Measurements from ENCODE around the gene KCNA3.
A peak's percentile ranks its signal among the peaks of the same experiment; 100 is the strongest.

The KCNA3 gene

GRCh38 chr1:110677526-110677925 lies 2.8 kb upstream of the KCNA3 start:
- no peak overlapping the region for H3K4me3 ChIP-seq (ENCODE audit: low read depth, low read length)
- TF ChIP-seq BCL6B (tag by site-specific recombination; IDR thresholded peaks at IDR 0.05), result no peak
- peak; percentile 46; the same call in 1 of the 2 replicates for TF ChIP-seq ZNF335 (tag by site-specific recombination; conservative IDR thresholded peaks at IDR 0.05)
- H3K9me3 ChIP-seq (ENCODE audit: control insufficient read depth, insufficient read depth, low read depth, low read length), result no peaks in the 10 kb centered on the region
- peaks cover 11% of the 10 kb centered on the region for H3K4me1 ChIP-seq (ENCODE audit: control insufficient read depth, insufficient read depth, low read length)
- ChIA-PET POLR2A (no interaction called here), CTCF (interaction anchor here (1.0 to 1.7 kb wide), 7 partner anchors 19 to 181 kb away, joined by 3 to 7 read pairs (median 4); no protein-coding TSS in a partner anchor)
- H3K36me3 ChIP-seq (ENCODE audit: control insufficient read depth in 2 of 2, insufficient read depth in 1 of 2, low read length in 2 of 2), result no peaks in the 10 kb centered on the region
- no peak overlapping the region for H3K27ac ChIP-seq (ENCODE audit: extremely low read depth, low read depth, low read length)

- ChIA-PET CTCF (interaction anchor here (1.0 to 1.7 kb wide), 6 partner anchors 18 to 181 kb away, joined by 3 to 7 read pairs (median 4); no protein-coding TSS in a partner anchor), POLR2A (no interaction called here)
- TF ChIP-seq RBAK (tag by site-specific recombination; IDR thresholded peaks at IDR 0.05), result no peak
- no peak for TF ChIP-seq ZNF148 (tag by site-specific recombination; IDR thresholded peaks at IDR 0.05; ENCODE audit: borderline replicate concordance)
- no peak for TF ChIP-seq ZNF350 (tag by site-specific recombination; IDR thresholded peaks at IDR 0.05)
- TF ChIP-seq ZSCAN16 (tag by site-specific recombination; IDR thresholded peaks at IDR 0.05), result 0 out of 2 replicates have a peak, but pooled peaks have one; percentile 14
- TF ChIP-seq KLF7 (tag by site-specific recombination; IDR thresholded peaks at IDR 0.05; ENCODE audit: borderline replicate concordance), result no peak
- TF ChIP-seq ZBTB1 (tag by site-specific recombination; IDR thresholded peaks at IDR 0.05), result no peak
- no peak for TF ChIP-seq ZNF146 (tag by site-specific recombination; IDR thresholded peaks at IDR 0.05)
- TF ChIP-seq ZNF654 (tag by site-specific recombination; IDR thresholded peaks at IDR 0.05; ENCODE audit: low read depth), result no peak
- no peak for TF ChIP-seq ZNF580 (tag by site-specific recombination; IDR thresholded peaks at IDR 0.05)
- TF ChIP-seq GLIS2 (tag by site-specific recombination; IDR thresholded peaks at IDR 0.05), result no peak
- TF ChIP-seq PRDM4 (tag by site-specific recombination; IDR thresholded peaks at IDR 0.05), result no peak
- no peak for TF ChIP-seq ZXDB (tag by site-specific recombination; IDR thresholded peaks at IDR 0.05)
- no peak for TF ChIP-seq ZNF623 (tag by site-specific recombination; IDR thresholded peaks at IDR 0.05)
- no peak for TF ChIP-seq ZNF521 (tag by site-specific recombination; IDR thresholded peaks at IDR 0.05)
- TF ChIP-seq ZFP41 (tag by site-specific recombination; IDR thresholded peaks at IDR 0.05; ENCODE audit: borderline replicate concordance), result no peak
- TF ChIP-seq ZNF391 (tag by site-specific recombination; IDR thresholded peaks at IDR 0.05; ENCODE audit: borderline replicate concordance, low read depth), result no peak
- TF ChIP-seq ZNF248 (tag by site-specific recombination; IDR thresholded peaks at IDR 0.05), result no peak
- TF ChIP-seq OSR2 (tag by site-specific recombination; IDR thresholded peaks at IDR 0.05), result 0 out of 2 replicates have a peak, but pooled peaks have one; percentile 36
- TF ChIP-seq ZSCAN4 (tag by site-specific recombination; IDR thresholded peaks at IDR 0.05), result no peak
- no peak for TF ChIP-seq HOXA7 (CRISPR knock-in tag; IDR thresholded peaks at IDR 0.05; ENCODE audit: borderline replicate concordance)
- no peak for TF ChIP-seq ZNF292 (tag by site-specific recombination; IDR thresholded peaks at IDR 0.05; ENCODE audit: borderline replicate concordance, low read depth)
- TF ChIP-seq ZNF223 (tag by site-specific recombination; IDR thresholded peaks at IDR 0.05), result no peak
- TF ChIP-seq ZNF660 (tag by site-specific recombination; IDR thresholded peaks at IDR 0.05), result 0 out of 2 replicates have a peak, but pooled peaks have one; percentile 11
- no peak for TF ChIP-seq ZNF600 (tag by site-specific recombination; IDR thresholded peaks at IDR 0.05)
- TF ChIP-seq ZNF768 (tag by site-specific recombination; IDR thresholded peaks at IDR 0.05), result peak; percentile 76; the same call in 1 of the 2 replicates
- peak; percentile 29 for TF ChIP-seq ZIC2 (tag by site-specific recombination; IDR thresholded peaks at IDR 0.05)
These were observed 2.2 kb upstream of the KCNA3 start for GRCh38 chr1:110676970-110677369.

More at GRCh38 chr1:110676970-110677369, 2.2 kb upstream of the KCNA3 start:
- Histone ChIP-seq H3K36me3 (ENCODE audit: control insufficient read depth in 2 of 2, insufficient read depth in 1 of 2, low read length in 2 of 2) (no peaks in the 10 kb centered on the region), H3K4me1 (ENCODE audit: control insufficient read depth, insufficient read depth, low read length) (peaks cover 11% of the 10 kb centered on the region), H3K4me3 (ENCODE audit: low read depth, low read length) (no peak overlapping the region), H3K9me3 (ENCODE audit: control insufficient read depth, insufficient read depth, low read depth, low read length) (no peaks in the 10 kb centered on the region), H3K27ac (ENCODE audit: extremely low read depth, low read depth, low read length) (no peak overlapping the region)
